DMS53 treated with DMSO at 0.1 percent for 48 hours (cell line): ENCODE measurements around the gene AK9.
"Not testable (repeated sequence)": the region's sequence is repeated elsewhere in the genome, so short reads cannot be mapped to it uniquely, and the experiment has no call there.

Experiments
- DNase-seq: peaks from one replicate; lab custom pipeline; 2025; ENCODE audit not compliant: unreplicated experiment; lab: John Stamatoyannopoulos, UW

AK9 gene

GRCh38 chr6:109628158-109629000 is 62.6 kb downstream of the AK9 start:
- no peak for DNase-seq

GRCh38 chr6:109626311-109626710 is 64.7 kb downstream of the AK9 start:
- DNase-seq: no peak

DNA sequence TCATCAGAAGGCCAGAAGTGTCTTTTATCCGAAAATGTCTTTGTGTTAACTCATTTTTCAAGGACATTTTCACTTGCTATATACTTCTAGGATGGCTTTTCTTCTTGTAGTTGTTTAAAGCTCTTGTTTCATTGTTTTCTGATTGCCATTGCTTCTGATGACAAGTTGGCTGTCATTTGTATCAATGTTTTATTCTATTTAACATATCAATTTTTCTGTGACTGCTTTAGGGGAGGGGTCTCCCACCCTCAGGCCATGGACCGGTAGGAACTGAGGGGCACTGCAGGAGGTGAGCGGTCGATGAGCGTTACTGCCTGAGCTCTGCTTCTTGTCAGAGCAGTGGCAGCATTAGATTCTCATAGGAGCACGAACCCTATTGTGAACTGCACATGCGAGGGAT is 65.8 kb downstream of the AK9 start:
- no peak for DNase-seq

DNA sequence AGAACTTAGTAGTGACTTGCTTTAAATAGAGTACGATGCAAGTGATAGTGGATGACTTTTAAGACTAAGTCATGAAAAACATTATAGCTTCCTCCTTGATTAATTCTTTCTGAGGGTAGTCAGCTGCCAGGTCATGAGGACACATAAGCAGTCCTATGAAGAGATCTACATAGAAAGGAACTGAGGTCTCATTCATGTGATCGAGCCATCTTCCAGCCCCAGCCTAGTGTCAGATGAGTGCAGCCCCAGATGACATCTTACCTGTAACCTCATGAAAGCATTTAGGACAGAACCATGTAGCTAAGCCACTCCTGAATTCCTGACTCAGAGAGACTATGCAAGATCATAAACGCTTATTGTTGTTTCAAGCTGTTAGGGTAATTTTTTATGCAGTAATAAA is 67.7 kb downstream of the AK9 start:
- DNase-seq: no peak

- no peak for DNase-seq
Measured at GRCh38 chr6:109612268-109612667, 78.7 kb downstream of the AK9 start.

DNA sequence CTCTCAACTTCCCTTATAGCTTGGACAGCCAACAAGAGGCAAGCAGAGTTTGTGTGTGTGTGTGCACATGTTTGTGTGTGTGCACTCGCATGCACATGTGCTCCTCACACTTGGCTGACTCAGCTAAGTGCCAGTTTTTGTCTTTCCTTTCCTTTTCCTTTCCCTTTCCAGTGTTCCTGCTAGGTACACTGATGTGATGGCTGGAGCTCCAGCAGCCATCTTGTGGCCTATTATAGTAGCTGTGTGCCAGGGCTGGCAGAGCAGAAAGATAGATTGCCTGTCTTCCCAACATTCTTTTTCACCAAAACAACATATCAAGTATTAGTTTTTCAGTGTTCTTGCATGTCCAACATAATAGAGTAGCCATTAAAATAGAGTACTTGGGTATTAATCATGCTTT is 79.5 kb downstream of the AK9 start:
- no peak for DNase-seq

- no peak for DNase-seq
Measured at GRCh38 chr6:109610590-109610989, 80.4 kb downstream of the AK9 start.

DNA sequence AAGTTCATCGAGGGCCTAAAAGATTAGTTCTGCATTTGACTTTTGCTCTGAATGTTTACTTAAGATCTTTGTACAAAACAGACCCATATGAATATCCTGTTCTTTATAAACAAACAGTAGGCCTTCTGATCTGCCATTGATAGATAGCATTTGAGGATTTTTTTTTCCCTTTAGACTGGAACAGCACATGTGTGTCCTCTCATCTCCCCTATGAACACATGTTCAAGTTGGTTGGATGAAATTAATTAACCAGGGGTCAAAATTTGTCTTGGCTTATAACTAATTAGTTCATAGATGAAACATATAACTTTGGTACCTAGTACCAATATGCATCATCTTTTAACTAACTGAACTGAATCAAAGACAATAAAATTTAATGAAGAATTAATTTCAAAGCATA is 81.3 kb downstream of the AK9 start:
- no peak for DNase-seq

DNA sequence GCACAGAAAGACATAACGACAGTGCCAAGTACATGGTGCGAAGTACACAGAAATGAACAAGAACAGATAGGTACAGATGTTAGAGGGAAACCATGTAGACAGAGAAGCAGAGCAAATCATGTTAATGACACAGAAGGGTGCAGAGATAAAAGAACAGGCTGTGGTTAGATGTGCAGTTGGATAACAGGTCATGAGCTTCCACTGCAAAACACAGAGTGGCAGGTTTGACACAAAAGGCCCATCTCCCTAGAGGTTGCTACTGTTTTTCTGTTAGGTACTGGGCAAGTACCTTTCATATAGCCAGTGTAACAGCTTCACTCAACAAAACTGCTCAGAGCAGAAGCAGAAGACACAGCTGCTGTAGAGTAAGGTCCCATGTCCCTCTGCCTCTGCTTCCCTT is 84.6 kb downstream of the AK9 start:
- DNase-seq: no peak

DNA sequence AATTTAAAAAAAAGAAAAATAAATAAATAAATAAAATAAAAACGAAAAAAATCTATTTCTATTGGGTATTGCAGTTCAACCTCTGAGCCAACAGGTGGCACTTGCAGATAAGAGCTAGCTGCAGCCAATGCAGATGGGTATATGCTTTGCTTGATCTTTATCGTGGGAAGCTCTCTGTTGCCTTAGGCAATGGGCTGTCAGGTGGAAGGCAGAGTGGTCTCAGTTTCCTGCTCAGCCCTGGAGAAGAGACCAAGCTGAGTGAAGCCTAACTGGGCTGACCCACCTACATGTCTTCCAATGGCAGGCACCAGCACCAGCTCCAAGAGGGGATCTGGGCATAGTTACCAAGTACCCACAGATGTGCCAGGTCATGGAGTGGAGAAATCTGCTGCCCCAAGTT is 95.0 kb downstream of the AK9 start:
- DNase-seq: peak; percentile 4

DNA sequence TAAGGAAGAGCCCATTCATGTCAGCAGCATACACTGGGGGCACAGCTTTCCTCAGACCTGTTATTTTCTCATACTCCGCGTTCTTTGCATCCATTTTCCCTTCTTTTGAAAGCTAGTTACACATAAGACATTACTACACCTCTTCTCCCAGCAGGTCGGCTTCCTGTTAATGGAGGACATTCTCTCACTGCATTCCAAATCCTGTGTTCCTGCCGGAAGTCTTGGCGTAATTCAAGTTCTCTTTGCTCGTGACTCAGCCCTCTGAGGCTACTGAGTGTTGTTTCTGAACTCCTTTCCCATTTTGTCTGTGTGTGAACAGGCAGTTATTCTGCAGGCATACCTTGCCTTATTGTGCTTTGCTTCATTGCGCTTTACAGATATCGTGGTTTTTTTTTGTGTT is 110.5 kb downstream of the AK9 start:
- DNase-seq: no peak

- DNase-seq: no peak
Measured at GRCh38 chr6:109579361-109579760, 111.6 kb downstream of the AK9 start.

- not testable (repeated sequence) for DNase-seq
Measured at GRCh38 chr6:109569901-109570300, 121.1 kb downstream of the AK9 start.

GRCh38 chr6:109561844-109562243 is 129.2 kb downstream of the AK9 start:
- no peak for DNase-seq

- no peak for DNase-seq
Measured at GRCh38 chr6:109531446-109531845, 159.6 kb downstream of the AK9 start.

DNA sequence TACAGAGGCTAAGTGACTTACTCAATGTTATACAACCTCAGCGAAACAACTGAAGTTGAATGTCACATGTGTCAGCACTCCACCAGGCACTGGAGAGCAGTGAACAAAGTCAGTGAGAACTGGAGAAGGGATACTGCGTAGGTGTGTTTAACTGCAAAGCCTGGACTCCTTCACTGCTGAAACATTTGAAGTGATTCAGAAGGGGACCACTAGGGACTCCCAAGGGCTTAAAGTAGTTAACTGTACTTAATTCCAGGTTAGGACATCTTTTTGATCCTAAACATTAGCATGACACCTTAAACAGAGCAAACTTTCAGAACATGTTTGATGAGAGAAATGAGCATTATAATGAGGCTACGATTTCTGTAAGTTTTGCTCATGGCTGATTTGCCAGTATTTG is 163.0 kb downstream of the AK9 start:
- DNase-seq: no peak

- DNase-seq: peak; percentile 48
Measured at GRCh38 chr6:109526905-109527628, 163.9 kb downstream of the AK9 start.

DNA sequence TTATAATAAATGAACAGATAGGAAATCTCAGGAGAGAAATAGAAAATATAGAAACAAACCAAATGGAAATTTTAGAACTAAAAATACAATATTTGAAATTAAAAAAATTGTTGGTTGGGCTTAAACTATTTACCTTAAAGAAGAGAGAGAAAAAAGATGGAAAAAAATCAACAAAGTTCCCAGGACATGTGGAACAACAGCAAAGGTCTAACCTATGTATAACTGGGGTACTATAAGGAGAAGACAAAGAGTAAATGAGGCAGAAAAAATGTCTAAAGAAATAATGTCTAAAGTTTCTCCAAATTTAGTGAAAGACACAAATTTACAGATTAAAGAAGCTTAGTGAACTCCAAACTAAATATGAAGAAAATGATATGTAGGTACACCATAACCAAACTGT is 166.9 kb downstream of the AK9 start:
- DNase-seq: no peak

DNA sequence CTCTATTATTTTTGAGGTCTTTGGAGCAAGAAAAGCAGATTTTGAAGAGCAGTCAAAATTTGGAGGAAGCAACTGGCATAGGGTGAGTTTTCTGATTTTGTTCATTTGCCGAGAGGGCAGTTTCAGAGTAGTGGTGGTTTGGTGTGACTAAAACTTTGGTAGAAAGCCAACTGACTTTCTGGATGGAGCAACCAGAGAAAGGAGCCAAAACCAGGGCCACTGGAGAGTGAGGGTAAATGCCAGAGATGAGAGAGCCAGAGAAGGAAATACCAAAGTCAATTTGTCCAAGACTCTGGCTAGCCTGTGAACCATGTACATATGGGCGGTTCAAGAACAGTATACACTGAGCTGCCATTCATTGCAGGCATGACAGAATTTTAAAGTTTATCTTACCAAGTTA is 167.5 kb downstream of the AK9 start:
- DNase-seq: no peak

- no peak for DNase-seq
Measured at GRCh38 chr6:109521080-109521479, 169.9 kb downstream of the AK9 start.

DNA sequence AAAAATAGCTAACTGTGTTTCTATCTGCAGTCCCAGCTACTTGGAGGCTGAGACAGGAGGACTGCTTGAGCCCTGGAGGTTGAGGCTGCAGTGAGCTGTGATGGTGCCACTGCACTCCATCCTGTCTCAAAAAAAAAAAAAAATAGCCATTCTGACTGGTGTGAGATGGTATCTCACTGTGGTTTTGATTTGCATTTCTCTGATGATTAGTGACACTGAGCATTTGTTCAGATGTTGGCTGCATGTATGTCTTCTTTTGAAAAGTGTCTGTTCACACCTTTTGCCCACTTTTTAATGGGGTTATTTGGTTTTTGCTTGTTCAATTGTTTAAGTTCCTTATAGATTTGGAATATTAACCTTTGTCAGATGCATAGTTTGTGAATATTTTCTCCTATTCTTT is 171.4 kb downstream of the AK9 start:
- DNase-seq: not testable (repeated sequence)

GRCh38 chr6:109516929-109517328 is 174.1 kb downstream of the AK9 start:
- DNase-seq: no peak
